ENCODE results near the gene YIF1B.

DNA sequence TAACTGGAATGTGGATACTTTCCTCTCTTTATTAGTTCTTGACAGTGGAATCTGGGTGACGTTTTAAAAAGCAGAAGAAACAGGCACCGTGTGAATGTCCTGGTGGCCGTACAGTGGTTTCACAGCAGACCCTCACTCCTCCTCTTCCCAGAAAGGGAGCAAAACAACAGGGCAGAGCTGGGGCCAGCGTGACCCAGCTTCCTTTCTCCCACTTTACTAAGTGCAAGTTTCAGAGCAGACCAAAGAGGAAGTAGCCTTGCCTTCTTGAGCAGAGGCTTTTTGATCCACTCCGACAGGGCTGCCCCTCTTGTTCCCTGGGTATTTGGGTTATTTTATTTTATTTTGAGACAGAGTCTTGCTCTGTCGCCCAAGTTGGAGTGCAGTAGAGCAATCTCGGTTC lies 31.3 kb downstream of the YIF1B start:
- no peak for TF ChIP-seq ZNF274 (IDR thresholded peaks at IDR 0.05; ENCODE audit: low read depth, low read length)
- no peak for TF ChIP-seq YY1 (IDR thresholded peaks at IDR 0.05; ENCODE audit: insufficient read depth, insufficient read length)

All from NT2/D1 (cell line).